ENCODE results near the gene MYMX. TPM values are rescaled to one million over a fixed set of nuclear protein-coding genes. Genes with fewer than 3 reads are reported as not detected.
A peak's percentile ranks its signal among the peaks of the same experiment; 100 is the strongest.

Gene MYMX
- total and polyA plus RNA-seq, 2 of the 13 experiments (the other 11 are each of a cell fraction or from before 2014, with no cell fraction given) = not detected

GRCh38 chr6:44249082-44249748 is 32.5 kb downstream of the MYMX start:
- Histone ChIP-seq H3K27me3 (ENCODE audit: control insufficient read depth in 1 of 2, insufficient read depth in 2 of 2, low read length in 2 of 2) (no peaks in the 10 kb centered on the region; a peak in 1 of 5 replicates), H3K4me3 (replicated peaks in 1 of 3; ENCODE audit: insufficient read depth in 1 of 3, low read depth in 2 of 3, low read length in 3 of 3) (peak overlapping the region; percentile 81 to 97 (median 87)), H3K27ac (ENCODE audit: extremely low read length, insufficient read depth, low read length) (peak overlapping the region; percentile 96), H3K36me3 (replicated peaks in 1 of 2; ENCODE audit: control insufficient read depth in 1 of 2, insufficient read depth in 2 of 2, low read length in 2 of 2) (peaks cover 34 to 60% of the 10 kb centered on the region in 2 experiments), H3K9me3 (ENCODE audit: low read length) (no peaks in the 10 kb centered on the region), H3K4me2 (ENCODE audit: low read depth, low read length) (peak overlapping the region; percentile 85), H2AFZ (ENCODE audit: low read length) (no peak overlapping the region), H3K9ac (ENCODE audit: insufficient read depth, low read depth, low read length) (peak overlapping the region; percentile 99), H3K79me2 (ENCODE audit: insufficient read depth, low read length) (peaks cover 54% of the 10 kb centered on the region), H4K20me1 (ENCODE audit: insufficient read depth, low read length) (peaks cover 72% of the 10 kb centered on the region), H3K4me1 (ENCODE audit: insufficient read depth, low read length) (peaks cover 70% of the 10 kb centered on the region)
- ATAC-seq (no peak), FAIRE-seq (no peak), DNase-seq (ENCODE audit: low spot score) (no peak)
- no TSS peak for BruUV-seq (replicated peaks)
- ChIA-PET CTCF (ENCODE audit: low intra/inter-chr PET ratio, low total read pairs) (no interaction called here), POLR2A (interaction anchor here (1.1 to 8.4 kb wide), 3 partner anchors 7 to 57 kb away, joined by 3 to 264 read pairs (median 6); partner anchors contain the start of gene SLC35B2)
- intact Hi-C loops (cut with micrococcal nuclease; ENCODE audit: unreplicated experiment) (no loop called here), in situ Hi-C loops (cut with HindIII; ENCODE audit: extremely low pct_ligation_motif_present, low pct_unique_long_range_greater_than_20kb) (no loop called here)
- 83% methylated on average over 9 of the region's 9 CpGs for WGBS (ENCODE audit: low lambda C conversion rate)
- TF ChIP-seq POGZ (CRISPR knock-in tag; IDR thresholded peaks at IDR 0.05) (no peak), PRDM15 (CRISPR knock-in tag; IDR thresholded peaks at IDR 0.05) (no peak), AGO2 (optimal IDR thresholded peaks at IDR 0.05; ENCODE audit: low read depth, low read length) (peak; percentile 29), PCBP2 (optimal IDR thresholded peaks at IDR 0.05; ENCODE audit: low read depth, low read length, poor library complexity, severe bottlenecking) (no peak), ZNF253 (CRISPR knock-in tag; IDR thresholded peaks at IDR 0.05; ENCODE audit: borderline replicate concordance) (no peak), SPEN (CRISPR knock-in tag; IDR thresholded peaks at IDR 0.05; ENCODE audit: low read depth) (no peak), ARID2 (CRISPR knock-in tag; IDR thresholded peaks at IDR 0.05; ENCODE audit: borderline replicate concordance) (no peak), ZNF883 (CRISPR knock-in tag; IDR thresholded peaks at IDR 0.05; ENCODE audit: not compliant biosample characterization) (no peak), RBM39 (IDR thresholded peaks at IDR 0.05; ENCODE audit: low read depth, low read length, poor library complexity, severe bottlenecking) (no peak), GFI1 (CRISPR knock-in tag; IDR thresholded peaks at IDR 0.05; ENCODE audit: borderline replicate concordance) (0 out of 2 replicates have a peak, but pooled peaks have one; percentile 22), CEBPB (IDR thresholded peaks at IDR 0.05; ENCODE audit: borderline replicate concordance, low read depth, low read length) (no peak), NR3C1 (CRISPR knock-in tag; IDR thresholded peaks at IDR 0.05) (no peak)
- TF ChIP-seq, protein P1, sequence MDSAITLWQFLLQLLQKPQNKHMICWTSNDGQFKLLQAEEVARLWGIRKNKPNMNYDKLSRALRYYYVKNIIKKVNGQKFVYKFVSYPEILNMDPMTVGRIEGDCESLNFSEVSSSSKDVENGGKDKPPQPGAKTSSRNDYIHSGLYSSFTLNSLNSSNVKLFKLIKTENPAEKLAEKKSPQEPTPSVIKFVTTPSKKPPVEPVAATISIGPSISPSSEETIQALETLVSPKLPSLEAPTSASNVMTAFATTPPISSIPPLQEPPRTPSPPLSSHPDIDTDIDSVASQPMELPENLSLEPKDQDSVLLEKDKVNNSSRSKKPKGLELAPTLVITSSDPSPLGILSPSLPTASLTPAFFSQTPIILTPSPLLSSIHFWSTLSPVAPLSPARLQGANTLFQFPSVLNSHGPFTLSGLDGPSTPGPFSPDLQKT (CRISPR knock-in tag; IDR thresholded peaks at IDR 0.05; ENCODE audit: borderline replicate concordance) = 0 out of 2 replicates have a peak, but pooled peaks have one; percentile 13
- TF ChIP-seq, protein P2, sequence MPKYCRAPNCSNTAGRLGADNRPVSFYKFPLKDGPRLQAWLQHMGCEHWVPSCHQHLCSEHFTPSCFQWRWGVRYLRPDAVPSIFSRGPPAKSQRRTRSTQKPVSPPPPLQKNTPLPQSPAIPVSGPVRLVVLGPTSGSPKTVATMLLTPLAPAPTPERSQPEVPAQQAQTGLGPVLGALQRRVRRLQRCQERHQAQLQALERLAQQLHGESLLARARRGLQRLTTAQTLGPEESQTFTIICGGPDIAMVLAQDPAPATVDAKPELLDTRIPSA (CRISPR knock-in tag; IDR thresholded peaks at IDR 0.05; ENCODE audit: borderline replicate concordance) = no peak
